Measurements from ENCODE around the gene NEK5.

The NEK5 gene

GRCh38 chr13:52118095-52118494 lies 10.8 kb downstream of the NEK5 start:
- Histone ChIP-seq H3F3A (ENCODE audit: insufficient read depth) (no peaks in the 10 kb centered on the region), H3K9me3 (ENCODE audit: insufficient read depth, low read length) (no peaks in the 10 kb centered on the region), H3K27ac (ENCODE audit: low read depth, low read length) (no peak overlapping the region), H3K36me3 (ENCODE audit: low read length) (no peaks in the 10 kb centered on the region), H3K27me3 (ENCODE audit: low read length) (no peaks in the 10 kb centered on the region), H4K20me1 (ENCODE audit: low read depth, low read length) (no peaks in the 10 kb centered on the region), H2AFZ (ENCODE audit: low read depth, low read length, severe bottlenecking) (no peak overlapping the region), H3K9ac (ENCODE audit: low read length) (no peak overlapping the region), H3K4me2 (ENCODE audit: low read depth, low read length, poor library complexity, severe bottlenecking) (no peak overlapping the region), H3K79me2 (ENCODE audit: insufficient read depth, low read length) (no peaks in the 10 kb centered on the region), H3K9me2 (replicated peaks; ENCODE audit: insufficient read depth, low read length) (no peaks in the 10 kb centered on the region; the same call in 1 of the 2 replicates), H3K4me3 (ENCODE audit: insufficient read depth, low read length, poor library complexity, severe bottlenecking) (no peak overlapping the region)
- TF ChIP-seq CTCF (IDR thresholded peaks at IDR 0.05; ENCODE audit: insufficient read depth, low read length, poor library complexity, severe bottlenecking), result no peak
- no peak for TF ChIP-seq EZH2phosphoT487 (conservative IDR thresholded peaks at IDR 0.05; ENCODE audit: low read length)

- H3K79me2 ChIP-seq (ENCODE audit: insufficient read depth, low read length), result no peaks in the 10 kb centered on the region
- no peak overlapping the region for H2AFZ ChIP-seq (ENCODE audit: low read depth, low read length, severe bottlenecking)
- H3K9me3 ChIP-seq (ENCODE audit: insufficient read depth, low read length), result no peaks in the 10 kb centered on the region
- no peak overlapping the region for H3K4me2 ChIP-seq (ENCODE audit: low read depth, low read length, poor library complexity, severe bottlenecking)
- no peak for TF ChIP-seq CTCF (IDR thresholded peaks at IDR 0.05; ENCODE audit: insufficient read depth, low read length, poor library complexity, severe bottlenecking)
- H4K20me1 ChIP-seq (ENCODE audit: low read depth, low read length), result no peaks in the 10 kb centered on the region
- H3K9me2 ChIP-seq (replicated peaks; ENCODE audit: insufficient read depth, low read length), result no peaks in the 10 kb centered on the region; the same call in 1 of the 2 replicates
- no peak overlapping the region for H3K4me3 ChIP-seq (ENCODE audit: insufficient read depth, low read length, poor library complexity, severe bottlenecking)
- H3K9ac ChIP-seq (ENCODE audit: low read length), result no peak overlapping the region
- no peaks in the 10 kb centered on the region for H3K27me3 ChIP-seq (ENCODE audit: low read length)
- H3K27ac ChIP-seq (ENCODE audit: low read depth, low read length), result no peak overlapping the region
- no peaks in the 10 kb centered on the region for H3F3A ChIP-seq (ENCODE audit: insufficient read depth)
- H3K36me3 ChIP-seq (ENCODE audit: low read length), result no peaks in the 10 kb centered on the region
Measured at GRCh38 chr13:52112591-52112990, 16.3 kb downstream of the NEK5 start.

- no peaks in the 10 kb centered on the region for H3K27me3 ChIP-seq (ENCODE audit: low read length)
- H3K36me3 ChIP-seq (ENCODE audit: low read length), result no peaks in the 10 kb centered on the region
- no peak overlapping the region for H2AFZ ChIP-seq (ENCODE audit: low read depth, low read length, severe bottlenecking)
- no peaks in the 10 kb centered on the region for H4K20me1 ChIP-seq (ENCODE audit: low read depth, low read length)
- H3K79me2 ChIP-seq (ENCODE audit: insufficient read depth, low read length), result no peaks in the 10 kb centered on the region
- H3F3A ChIP-seq (ENCODE audit: insufficient read depth), result no peaks in the 10 kb centered on the region
- H3K9ac ChIP-seq (ENCODE audit: low read length), result no peak overlapping the region
- H3K4me3 ChIP-seq (ENCODE audit: insufficient read depth, low read length, poor library complexity, severe bottlenecking), result no peak overlapping the region
- no peaks in the 10 kb centered on the region for H3K9me3 ChIP-seq (ENCODE audit: insufficient read depth, low read length)
- no peak for TF ChIP-seq EZH2phosphoT487 (conservative IDR thresholded peaks at IDR 0.05; ENCODE audit: low read length)
- no peak for TF ChIP-seq CTCF (IDR thresholded peaks at IDR 0.05; ENCODE audit: insufficient read depth, low read length, poor library complexity, severe bottlenecking)
- H3K4me2 ChIP-seq (ENCODE audit: low read depth, low read length, poor library complexity, severe bottlenecking), result no peak overlapping the region
- H3K27ac ChIP-seq (ENCODE audit: low read depth, low read length), result no peak overlapping the region
- H3K9me2 ChIP-seq (replicated peaks; ENCODE audit: insufficient read depth, low read length), result no peaks in the 10 kb centered on the region; the same call in 1 of the 2 replicates
Measured at GRCh38 chr13:52109116-52109670, 19.7 kb downstream of the NEK5 start.
